NCI-H1436 treated with DMSO at 0.1 percent for 48 hours (cell line): Measurements from ENCODE around the gene ELL2.

ENCODE experiments used
- DNase-seq: peaks from one replicate; lab custom pipeline; 2025; lab: John Stamatoyannopoulos, UW

ELL2 gene

DNA sequence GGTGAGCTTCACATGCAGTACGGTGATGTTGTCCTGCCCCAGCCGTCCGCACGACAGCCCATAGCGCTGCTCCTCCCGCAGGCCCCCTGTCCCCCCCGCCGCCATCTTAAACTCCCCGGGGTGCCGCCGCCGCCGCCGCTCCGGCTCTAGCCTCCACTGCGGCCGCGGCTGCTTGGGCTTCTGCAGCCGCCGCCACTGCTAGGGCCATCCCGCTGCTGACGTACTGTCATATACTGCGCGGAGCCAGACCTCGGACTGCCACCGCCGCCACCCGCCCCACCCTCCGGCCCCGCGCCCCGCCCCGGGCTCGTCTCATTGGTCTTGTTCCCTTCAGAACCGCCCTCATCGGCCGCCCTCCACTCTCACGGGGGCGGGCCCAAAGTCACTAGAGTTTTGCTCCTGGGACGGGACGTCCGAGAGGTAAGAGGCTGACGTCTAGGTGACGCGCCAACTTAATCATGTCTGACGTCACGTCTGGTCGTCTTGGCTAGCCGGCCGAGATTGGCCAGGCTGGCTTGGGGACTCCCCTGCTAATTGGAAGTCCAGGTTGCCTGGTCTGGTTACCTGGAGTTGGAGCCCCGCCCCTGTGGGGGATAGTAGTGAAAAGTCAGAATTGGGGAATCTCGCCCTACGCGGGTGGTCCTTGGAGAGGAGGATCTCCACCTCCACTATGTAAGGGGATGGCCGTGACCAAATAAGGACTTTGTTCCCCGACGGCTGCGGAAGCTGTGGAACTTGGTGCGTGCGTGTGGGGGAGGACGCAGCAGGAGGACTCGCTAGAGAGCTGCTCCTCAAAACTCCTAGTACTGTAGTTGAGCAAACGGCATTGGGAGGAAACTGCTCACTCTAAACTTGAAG lies at the start of gene ELL2:
Gene ELL2, minus strand, starts transcription at position 235 of the 858 bp plus-strand sequence. Its CDS starts 130 bp downstream, at position 105.
- peak; percentile 54 for DNase-seq

DNA sequence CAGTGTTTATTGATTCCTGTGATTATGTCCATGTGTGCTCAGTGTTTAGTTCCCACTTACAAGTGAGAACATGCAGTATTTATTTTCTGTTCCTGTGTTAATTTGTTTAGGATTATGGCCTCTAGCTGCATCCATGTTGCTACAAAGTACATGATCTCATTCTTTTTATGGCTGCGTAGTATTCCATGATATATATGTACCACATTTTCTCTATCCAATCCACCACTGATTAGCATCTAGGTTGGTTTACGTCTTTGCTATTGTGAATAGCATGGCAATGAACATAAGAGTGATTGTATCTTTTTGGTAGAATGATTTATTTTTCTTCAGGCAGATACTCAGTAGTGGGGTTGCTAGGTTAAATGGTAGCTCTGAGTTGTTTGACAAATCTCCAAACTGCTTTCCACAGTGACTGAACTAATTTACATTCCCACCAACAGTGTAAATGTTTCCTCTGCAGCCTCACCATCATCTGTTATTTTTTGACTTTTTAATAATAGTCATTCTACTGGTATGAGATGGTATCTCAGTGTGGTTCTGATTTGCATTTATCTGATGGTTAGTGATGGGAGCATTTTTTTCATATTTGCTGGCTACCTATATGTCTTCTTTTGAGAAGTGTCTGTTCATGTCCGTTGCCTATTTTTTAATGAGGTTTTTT lies 47.5 kb upstream of the ELL2 start:
- DNase-seq: no peak

DNA sequence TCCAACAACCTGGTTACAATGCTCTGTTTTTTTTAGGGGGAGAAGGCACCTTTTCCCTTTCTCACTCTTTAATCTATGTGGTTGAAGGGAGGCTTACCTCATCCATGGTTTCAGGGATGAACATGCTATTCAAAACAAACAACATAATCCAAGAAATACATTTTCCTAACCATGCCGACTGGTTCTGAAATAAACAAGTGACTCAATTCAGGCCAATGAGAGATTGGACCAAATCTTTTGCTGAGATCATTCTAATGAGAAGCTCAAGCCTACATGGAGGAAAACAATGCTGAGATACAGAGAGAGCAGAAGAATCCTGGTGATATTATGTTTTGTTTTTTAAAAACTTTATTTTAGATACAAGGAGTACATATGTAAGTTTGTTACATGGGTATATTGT lies 46.8 kb upstream of the ELL2 start:
- DNase-seq: no peak

DNA sequence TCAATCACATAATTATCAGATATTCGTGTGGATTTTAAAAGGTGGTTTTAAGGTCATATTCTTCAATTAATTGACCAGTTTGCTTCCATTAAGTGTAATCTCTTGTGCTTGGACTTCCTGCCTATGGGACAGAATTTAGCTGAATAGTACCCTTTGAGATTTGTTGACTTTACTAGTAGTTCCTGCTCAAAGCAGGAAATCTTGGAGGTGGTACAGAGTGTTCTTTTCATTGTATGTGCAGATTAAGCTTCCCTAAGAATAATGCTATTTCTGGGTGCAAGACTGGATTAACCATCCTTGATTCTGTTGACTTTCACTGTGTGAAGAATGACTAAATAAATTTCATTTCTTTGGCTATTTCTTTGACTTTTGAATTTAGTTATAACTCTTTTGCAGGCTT lies 45.4 kb upstream of the ELL2 start:
- no peak for DNase-seq

DNA sequence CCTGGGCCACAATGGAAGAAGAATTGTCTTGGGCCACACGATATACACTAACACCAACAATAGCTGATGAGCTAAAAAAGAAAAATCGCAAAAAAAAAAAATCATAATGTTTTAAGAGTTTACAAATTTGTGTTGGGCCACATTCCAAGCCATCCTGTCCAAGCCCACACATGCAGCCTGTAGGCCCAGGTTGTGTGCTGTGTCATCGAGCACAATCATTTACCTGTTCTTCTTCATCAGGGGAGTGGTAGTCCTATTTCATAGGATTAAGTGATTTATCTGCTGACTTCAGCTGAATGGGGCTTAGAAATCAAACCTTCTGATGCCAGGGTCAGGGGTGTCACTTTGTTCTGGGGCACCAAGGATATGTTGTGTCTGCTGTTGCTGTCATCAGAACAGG lies 44.6 kb upstream of the ELL2 start:
- DNase-seq: no peak

DNA sequence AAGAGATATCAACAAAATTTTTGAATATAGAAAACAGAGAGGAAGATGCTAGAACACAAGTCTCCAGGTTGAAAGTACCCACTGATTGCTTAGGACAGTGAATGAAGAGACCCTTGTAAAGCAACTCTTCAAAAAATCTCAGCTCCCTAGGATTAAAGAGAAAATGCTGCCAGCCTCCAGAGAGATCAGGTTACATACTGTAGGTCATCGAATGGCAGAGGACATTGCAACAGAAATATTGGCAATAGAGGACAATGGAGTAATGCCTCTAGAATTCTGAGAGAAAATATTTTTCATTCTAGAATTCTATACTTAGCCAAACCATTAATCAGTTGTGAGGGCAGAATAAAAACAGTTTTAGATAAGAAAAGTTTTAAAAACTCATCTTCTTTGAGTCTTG lies 43.1 kb upstream of the ELL2 start:
- DNase-seq: no peak

DNA sequence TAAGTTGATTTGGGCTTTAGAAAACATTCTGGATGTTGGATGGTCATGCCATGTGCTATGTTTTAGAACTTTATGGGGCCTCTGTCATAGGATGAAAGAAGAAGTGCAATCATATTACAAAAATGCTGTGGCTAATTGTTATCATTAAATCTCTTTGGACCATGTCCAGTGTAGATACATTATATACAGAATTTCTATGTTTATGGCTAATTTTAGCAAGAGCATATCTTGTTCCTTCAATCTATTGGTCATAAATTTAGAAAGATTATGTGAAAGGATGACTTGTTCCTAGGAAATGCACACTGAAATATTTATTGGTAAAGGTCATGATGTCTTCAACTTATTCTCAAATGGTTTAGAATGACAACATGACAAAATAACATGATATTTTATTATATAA lies 42.4 kb upstream of the ELL2 start:
- no peak for DNase-seq

DNA sequence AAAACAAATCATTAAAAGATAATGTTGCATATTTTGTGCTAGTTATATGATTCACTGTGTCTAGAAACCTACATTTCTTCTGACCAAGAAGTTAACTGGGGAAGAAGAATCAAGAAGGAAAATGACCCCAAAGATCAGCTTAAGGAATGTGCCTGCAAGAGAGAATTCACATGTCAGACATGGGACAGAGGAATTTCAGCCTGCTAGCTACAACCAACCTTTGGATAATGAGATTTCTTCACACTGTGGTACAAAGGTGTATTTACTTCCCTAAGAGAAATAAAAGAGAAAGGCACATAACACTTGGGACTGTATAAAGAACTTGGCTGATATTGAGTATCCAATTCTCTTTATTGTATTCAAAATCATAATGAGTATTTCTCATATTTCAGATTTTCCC lies 39.6 kb upstream of the ELL2 start:
- no peak for DNase-seq

DNA sequence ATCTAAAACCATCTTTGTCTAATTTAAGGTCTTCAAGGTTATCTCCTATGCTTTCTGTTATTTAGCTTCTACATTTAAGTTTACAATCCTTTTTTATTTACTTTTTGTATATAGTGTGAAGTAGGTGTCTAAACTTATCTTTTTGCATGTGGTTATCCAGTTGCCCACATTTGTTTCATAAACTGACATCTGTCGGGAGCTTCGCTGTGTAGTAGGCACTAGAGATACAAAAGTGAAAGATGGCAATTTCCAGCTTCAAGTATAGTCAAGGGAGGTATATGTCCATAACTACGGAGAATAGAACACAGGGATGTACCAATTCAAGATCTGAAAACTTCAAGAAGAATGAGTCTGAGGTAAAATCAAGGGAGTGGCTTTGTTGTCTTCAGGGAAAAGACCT lies 38.7 kb upstream of the ELL2 start:
- DNase-seq: no peak

DNA sequence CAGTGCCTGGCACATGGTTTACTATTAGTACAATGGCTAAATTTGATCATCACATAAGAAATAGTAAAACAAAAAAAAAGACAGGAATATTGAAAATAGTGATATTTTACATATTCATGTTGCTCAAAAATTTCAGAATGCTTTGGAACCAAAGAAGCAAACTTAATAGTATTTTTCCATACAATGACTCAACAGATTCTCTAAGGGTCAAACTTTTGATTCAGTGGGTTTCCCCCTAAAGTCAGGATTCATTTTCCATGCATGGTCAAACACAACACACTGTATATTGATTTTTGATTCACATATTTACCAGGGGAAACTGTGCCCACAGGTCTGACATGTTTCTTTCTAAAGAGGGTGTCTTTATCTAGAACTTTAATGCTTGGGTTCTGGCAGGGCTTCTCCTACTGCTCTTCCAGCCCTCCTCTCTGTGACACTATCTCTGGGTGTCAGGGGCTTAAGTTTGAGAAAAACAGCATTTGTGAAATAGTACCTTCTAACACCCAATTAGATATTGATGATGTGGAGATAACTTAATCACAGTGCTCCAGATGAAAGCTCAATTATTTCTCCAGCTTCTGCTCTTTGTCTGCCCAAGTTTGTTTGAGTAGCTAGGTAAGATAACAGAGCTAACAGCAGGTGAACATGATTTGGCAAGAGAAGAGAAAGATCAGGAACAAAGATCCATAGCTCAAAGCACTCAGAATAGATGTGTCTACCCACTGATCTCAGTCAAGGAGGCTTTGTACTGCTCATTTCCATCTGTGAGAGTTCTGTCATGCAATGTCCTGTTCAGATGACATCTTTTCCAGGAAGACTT lies 35.5 kb upstream of the ELL2 start:
- DNase-seq: no peak

DNA sequence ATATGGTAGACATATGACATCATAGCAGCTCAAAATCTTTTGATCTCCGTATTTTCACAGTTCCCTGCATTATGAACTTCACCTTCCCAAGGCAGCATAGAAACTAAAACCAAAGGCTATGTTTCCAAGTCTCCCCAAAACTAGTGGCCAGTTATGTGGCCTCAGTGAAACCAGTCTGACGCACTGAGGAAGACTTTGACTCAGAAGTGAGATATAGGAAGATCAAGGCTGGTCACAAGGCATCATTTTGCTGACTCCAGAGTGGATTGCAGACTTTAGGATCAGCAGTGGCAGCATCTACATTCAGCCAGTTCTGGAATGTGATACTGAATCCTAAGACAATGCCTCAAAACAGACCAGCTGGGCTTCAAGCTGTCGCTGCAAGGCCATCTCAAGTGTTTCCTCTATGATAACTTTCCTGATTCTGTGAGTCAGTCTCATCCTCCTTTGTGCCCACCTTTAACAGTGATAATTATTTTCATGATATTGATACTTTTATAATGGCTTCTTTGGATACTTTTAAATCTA lies 34.4 kb upstream of the ELL2 start:
- no peak for DNase-seq

DNA sequence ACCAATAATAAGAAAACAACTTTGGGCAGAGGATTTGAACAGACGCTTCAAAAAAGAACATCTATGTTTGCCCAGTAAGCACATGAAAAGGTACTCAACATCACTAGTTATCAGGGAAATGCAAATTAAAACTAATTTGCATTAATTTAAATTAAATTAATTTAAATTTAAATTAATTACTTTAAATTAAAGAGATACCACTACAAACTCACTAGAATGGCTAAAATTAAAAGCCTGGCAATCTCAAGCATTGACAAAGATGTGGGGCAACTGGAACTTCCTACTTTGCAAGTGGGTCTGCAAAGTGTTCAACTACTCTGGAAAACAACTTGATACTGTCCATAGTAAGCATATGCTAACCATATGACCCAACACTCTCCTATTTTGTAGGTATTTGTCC lies 32.1 kb upstream of the ELL2 start:
- no peak for DNase-seq

DNA sequence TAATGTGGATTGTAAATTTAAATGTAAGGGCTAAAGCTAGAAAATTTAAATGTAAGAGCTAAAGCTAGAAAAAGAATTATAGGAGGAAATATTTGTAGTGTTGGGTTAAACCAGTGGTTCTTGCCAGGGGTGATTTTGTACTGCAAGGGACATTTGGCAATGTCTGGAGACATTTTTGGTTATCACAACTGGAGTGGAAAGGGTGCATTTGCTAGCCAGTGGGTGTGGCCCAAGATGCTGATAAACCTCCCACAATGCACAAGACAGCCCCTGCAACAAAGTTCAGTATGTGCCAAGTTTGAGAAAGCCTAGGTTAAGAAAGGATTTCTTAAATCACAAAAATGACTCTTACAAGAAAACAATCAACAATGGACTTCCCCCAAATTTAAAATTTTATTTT lies 31.6 kb upstream of the ELL2 start:
- DNase-seq: no peak

DNA sequence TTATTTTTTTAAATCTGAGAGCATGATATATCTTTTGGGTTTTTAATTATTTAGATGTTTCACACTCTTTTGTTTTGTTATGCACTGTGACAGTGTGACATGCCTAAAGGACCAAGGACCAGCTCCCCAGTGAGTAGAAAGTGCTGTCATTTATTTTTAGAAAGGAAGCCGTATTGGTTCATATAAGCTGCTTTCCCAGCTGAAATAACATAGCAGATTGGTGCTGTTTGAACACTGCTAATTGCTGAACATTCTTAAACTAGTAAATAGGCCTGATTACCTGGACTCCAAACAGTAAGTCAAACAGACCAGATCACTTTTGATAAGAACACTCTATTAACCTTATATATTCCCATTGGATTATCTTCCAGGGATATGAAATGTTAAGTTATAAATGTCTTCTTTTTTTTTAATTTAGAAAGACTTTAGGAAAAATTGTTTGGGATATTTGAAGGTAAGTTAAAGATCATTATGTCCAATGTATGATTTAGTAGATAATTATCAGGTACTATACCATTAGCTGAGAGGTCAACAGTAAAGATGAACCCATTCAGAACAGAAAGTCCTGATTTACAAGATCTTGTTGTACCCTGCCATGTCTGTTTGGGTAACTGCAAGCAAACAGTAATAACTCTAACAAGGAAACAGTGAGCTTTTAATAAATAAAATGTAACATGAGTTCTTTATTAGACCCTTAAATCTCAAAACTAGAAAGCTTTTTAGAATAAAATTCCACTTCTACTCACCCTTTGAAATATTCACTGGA lies 27.8 kb upstream of the ELL2 start:
- no peak for DNase-seq

DNA sequence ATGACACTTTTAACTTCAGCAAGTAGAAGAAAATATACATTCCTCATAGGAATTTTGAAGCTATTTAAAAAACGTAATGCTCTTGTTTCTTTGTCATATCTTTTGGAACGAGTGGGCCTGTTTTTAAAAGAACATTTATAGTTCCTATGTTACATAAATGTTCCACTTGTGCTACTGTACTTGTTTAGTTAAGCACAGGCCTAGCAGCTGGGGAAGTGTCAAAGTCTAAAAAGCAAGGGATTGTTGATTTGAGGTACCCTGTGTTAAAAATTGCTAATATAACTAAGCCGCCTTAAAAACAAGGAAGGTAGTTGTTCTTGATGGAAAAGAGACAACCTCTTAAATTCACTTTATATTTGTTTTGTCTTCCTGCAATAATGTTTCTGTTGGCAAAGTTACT lies 27.2 kb upstream of the ELL2 start:
- no peak for DNase-seq

DNA sequence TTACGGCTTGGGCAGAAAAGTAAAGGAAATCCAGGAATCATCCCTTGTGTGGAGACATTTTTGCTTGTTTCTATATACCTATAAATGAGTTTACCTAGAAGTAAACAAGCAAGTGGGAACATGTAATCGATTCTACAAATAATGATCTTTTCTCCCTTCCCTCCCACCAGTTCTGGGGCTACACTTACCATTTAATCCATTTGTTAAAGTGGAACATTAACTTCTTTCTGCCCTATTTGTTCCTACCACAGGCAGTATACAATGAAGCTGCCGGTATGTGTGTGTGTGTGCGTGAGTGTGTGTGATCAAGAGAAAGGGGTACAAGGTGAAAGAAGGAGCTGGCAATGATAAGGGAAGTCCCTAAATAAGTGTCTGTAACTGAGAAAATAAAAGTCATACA lies 26.4 kb upstream of the ELL2 start:
- no peak for DNase-seq

DNA sequence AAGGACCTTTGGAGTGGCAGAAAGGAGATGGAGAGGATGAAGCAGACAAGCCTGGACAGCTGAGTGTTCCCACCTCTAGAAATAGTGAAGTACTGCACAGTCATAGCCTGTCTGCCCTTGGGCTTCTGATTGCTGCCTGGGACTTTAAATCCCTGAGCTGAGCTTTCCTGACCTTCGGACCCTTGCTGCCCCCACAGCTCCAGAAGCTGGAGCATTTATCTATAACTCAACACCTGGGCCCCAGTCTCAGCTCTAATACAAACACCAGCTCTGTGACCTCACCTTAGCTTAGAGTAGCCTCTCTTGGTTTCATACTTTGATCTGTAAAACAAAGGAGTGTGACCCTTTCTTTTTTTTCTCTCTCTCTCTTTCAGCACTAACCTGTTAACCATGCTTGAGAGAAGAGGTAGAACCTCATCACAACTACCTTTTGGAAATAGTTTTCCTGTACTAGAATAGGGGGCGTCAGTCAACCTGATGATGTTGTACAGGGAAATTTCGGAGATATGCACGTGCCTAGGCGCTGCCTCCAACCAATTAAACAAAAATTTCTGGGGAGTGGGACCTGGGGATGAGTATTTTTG lies 25.4 kb upstream of the ELL2 start:
- DNase-seq: no peak

DNA sequence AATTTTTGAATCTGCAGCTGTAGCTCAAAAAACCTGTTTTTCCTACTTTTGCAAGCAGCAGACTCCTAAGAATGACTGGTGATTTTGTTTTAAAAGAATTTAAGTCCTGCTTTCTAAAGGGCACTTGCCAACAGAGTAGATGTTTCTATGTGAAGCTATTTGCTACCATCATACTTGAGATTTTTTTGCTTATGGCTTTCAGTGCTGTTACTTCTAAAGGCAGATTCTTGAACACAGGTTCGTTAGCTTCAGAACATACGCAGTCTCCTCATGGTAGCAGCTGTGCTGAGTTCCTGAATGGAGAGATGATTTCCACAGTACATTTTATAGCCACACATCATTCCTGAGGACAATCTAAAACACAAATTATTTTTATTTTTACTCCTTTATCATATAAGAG lies 24.4 kb upstream of the ELL2 start:
- DNase-seq: no peak

DNA sequence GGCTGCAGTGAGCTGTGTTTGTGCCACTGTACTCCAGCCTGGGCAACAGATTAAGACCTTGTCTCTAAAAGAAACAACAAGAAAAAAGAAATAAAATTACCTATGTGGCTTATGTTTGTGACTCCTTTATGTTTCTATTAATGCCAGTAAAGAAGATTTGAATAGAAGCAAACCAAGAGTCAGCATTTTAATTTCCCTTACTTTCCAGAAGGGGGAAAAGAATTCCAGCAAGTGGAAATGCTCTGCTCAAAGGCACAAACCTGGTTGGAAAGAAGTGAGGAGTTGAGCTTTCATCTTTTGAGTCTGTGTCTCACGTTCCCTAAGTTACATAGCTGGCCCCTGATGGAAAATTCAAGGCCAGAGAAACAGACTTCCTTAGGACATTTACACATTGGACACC lies 23.6 kb upstream of the ELL2 start:
- no peak for DNase-seq

DNA sequence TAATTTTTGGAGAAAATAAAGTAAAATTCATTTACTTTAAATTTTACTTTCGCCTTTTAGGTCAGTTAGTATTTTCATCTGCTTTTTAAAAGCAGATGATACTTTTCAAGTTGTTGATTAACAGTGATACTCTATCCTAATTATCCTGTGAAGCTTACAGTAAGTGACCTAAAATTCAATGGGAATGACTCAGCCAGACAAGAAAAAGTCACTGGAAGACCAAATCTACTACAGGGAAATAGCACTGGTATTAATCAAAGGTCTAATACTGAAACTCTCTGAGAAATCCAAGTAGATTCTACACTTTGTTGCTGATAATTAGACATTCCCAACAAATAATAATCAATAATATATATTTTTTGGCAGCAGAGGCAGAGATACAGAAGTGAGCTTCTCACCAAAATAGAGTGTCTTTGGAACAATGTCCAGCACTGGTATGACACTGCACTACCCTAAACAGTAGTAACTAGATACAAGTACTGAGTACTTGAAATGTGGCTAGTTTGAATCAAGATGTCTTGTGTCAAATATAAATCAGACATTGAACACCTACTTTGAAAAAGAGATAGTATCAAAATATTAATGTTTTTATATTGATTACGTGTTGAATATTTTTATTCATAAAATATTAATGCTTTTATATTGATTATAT lies 22.8 kb upstream of the ELL2 start:
- DNase-seq: no peak

DNA sequence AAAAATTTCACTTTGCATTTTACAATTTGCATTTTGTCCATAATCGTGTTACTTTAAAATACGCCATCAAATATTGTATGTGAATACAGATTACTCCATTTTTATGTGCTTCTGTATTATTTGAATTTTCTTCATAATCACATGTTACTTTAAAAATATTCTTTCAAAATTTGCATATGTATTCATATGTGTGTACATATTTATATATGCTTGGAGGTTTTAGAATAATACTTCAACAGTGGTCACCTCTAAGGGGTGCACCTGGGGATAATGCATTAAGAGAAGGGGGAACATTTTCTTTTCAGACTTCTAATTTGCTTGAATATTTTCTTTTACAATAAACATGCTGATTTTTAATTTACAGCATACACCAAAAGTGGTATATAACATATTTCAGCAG lies 21.9 kb upstream of the ELL2 start:
- DNase-seq: no peak
